Endodermal cell (in vitro differentiated cells): ENCODE results near the gene TTC28. TPM values are rescaled to one million over a fixed set of nuclear protein-coding genes. Genes with fewer than 3 reads are reported as not detected.

ENCODE experiments used
- DNase-seq: peaks from one replicate; pipeline ENCODE4 v3.0.0-alpha.2; 2017
- H3K27ac ChIP-seq: 2 replicates; pipeline ENCODE4 v1.5.1; 2013; ENCODE audit warnings: mild to moderate bottlenecking, low read depth, low read length, moderate library complexity
- H3K27me3 ChIP-seq: 2 replicates; pipeline ENCODE4 v1.6.1; 2013; ENCODE audit warnings: mild to moderate bottlenecking, low read length, moderate library complexity; ENCODE audit not compliant: insufficient read depth, control insufficient read depth, poor library complexity, severe bottlenecking
- H3K36me3 ChIP-seq: 2 replicates; pipeline ENCODE4 v1.7.0; 2013; ENCODE audit warnings: mild to moderate bottlenecking, low read length, moderate library complexity; ENCODE audit not compliant: control insufficient read depth, insufficient read depth
- H3K4me1 ChIP-seq: one replicate; pipeline ENCODE4 v1.7.0; 2013; ENCODE audit warnings: low read length; ENCODE audit not compliant: control insufficient read depth, insufficient read depth
- H3K4me3 ChIP-seq: 2 replicates; pipeline ENCODE4 v1.5.1; 2013; ENCODE audit warnings: mild to moderate bottlenecking, low read length, moderate library complexity
- H3K9ac ChIP-seq: 2 replicates; pipeline ENCODE4 v1.6.1; 2013; ENCODE audit warnings: mild to moderate bottlenecking, low read length, moderate library complexity; ENCODE audit not compliant: poor library complexity, severe bottlenecking; ENCODE audit errors: extremely low read depth
- H3K9me3 ChIP-seq: 2 replicates; pipeline ENCODE4 v1.6.1; 2013; ENCODE audit warnings: mild to moderate bottlenecking, low read length, moderate library complexity; ENCODE audit not compliant: control insufficient read depth
- H3K27ac Mint-ChIP-seq: 2 replicates; pipeline ENCODE4 v1.8.0; 2020; ENCODE audit warnings: mixed read lengths
- H3K27me3 Mint-ChIP-seq: 2 replicates; pipeline ENCODE4 v1.8.0; 2021; ENCODE audit warnings: mild to moderate bottlenecking, mixed read lengths; ENCODE audit not compliant: insufficient read depth
- H3K36me3 Mint-ChIP-seq: 2 replicates; pipeline ENCODE4 v1.8.0; 2020; ENCODE audit warnings: low read depth, mixed read lengths
- H3K4me1 Mint-ChIP-seq: 2 replicates; pipeline ENCODE4 v1.8.0; 2020; ENCODE audit warnings: mixed read lengths
- H3K4me3 Mint-ChIP-seq: 2 replicates; pipeline ENCODE4 v1.8.0; 2020; ENCODE audit warnings: mild to moderate bottlenecking, moderate library complexity, mixed read lengths
- H3K9me3 Mint-ChIP-seq: 2 replicates; pipeline ENCODE4 v1.8.0; 2020; ENCODE audit warnings: mild to moderate bottlenecking, mixed read lengths
- WGBS, 2 experiments: methylation state at CpG; one replicate each; pipeline versions ENCODE4 v1.1.5 to v1.1.7; 2013; ENCODE audit warnings: missing lambda C conversion rate in 2 of 2, mixed read lengths in 1 of 2; ENCODE audit not compliant: insufficient coverage in 1 of 2, insufficient read length in 1 of 2; 5-methylcytosine and 5-hydroxymethylcytosine counted together
- total RNA-seq, 2 donors: library from RNA; stranded (reverse); fragmentation: NEBNext Ultra II Directional in 1 of 2; extraction: Animal tissue kit (Norgen Biotek cat#: 25700) in 1 of 2; gene quantifications; 2 replicates in 1 of 2; 3 replicates in 1 of 2; pipeline ENCODE4 v1.2.1, GENCODE V29; 2021
- TF ChIP-seq, protein P1 (sequence below): fragments of 200-600 bp; sonication (generic); conservative IDR thresholded peaks from 2 replicates; pipeline ENCODE4 v1.5.0; 2021; ENCODE audit warnings: antibody characterized with exemption, mild to moderate bottlenecking

Gene TTC28
- total RNA-seq, 2 donors from 2014 or later = 28.6 to 34.0 TPM

DNA sequence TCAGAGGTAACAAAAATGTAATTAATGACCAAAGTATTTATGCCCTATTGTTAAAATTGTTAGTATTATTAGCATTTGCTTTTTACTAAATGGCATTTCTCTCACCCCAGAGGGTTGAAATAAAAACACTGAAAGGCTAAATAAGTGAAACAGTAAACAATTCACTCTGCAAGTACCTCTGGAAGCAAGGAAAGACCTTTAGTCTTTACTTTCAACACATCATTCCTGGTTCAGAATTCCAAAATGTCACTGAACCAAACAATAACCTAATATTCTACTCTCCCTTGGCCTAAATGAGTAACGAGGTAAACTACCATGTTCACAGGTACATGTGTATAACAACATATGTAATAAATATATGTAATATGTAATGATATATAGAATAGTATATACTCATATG is 369.3 kb downstream of the TTC28 start:
- Histone ChIP-seq H3K27ac (no peak overlapping the region), H3K4me3 (no peak overlapping the region), H3K27me3 (no peaks in the 10 kb centered on the region), H3K36me3 (no peaks in the 10 kb centered on the region), H3K9ac (no peak overlapping the region), H3K9me3 (peaks cover 3% of the 10 kb centered on the region), H3K4me1 (no peaks in the 10 kb centered on the region)
- H3K27ac Mint-ChIP-seq = no peak overlapping the region
- H3K9me3 Mint-ChIP-seq = no peaks in the 10 kb centered on the region
- H3K4me1 Mint-ChIP-seq = peaks cover 4% of the 10 kb centered on the region
- WGBS, 2 experiments = no CpG with 5 or more reads among the region's 1 CpG
- H3K36me3 Mint-ChIP-seq = no peaks in the 10 kb centered on the region
- H3K4me3 Mint-ChIP-seq = no peak overlapping the region
- peaks cover 2% of the 10 kb centered on the region for H3K27me3 Mint-ChIP-seq
- DNase-seq = no peak
- TF ChIP-seq, protein P1, sequence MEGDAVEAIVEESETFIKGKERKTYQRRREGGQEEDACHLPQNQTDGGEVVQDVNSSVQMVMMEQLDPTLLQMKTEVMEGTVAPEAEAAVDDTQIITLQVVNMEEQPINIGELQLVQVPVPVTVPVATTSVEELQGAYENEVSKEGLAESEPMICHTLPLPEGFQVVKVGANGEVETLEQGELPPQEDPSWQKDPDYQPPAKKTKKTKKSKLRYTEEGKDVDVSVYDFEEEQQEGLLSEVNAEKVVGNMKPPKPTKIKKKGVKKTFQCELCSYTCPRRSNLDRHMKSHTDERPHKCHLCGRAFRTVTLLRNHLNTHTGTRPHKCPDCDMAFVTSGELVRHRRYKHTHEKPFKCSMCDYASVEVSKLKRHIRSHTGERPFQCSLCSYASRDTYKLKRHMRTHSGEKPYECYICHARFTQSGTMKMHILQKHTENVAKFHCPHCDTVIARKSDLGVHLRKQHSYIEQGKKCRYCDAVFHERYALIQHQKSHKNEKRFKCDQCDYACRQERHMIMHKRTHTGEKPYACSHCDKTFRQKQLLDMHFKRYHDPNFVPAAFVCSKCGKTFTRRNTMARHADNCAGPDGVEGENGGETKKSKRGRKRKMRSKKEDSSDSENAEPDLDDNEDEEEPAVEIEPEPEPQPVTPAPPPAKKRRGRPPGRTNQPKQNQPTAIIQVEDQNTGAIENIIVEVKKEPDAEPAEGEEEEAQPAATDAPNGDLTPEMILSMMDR = no peak

DNA sequence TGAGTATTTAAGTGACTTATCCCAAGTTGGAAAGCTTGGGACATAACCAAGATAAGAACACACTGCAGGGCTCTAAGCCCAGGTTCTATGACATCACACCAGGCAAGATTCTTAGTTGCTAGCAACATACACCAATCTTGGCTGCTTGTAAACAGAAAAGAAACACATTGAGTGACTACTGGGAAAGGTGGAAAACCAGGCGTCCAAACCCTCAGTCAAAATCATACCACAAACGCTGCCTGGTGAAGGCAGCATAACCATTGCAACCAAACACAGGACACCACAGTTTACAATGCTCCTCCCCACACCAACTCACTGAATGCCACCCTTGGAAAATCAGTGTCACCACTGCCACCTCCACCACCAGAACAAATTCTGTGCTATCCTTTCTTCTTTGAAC is 379.9 kb downstream of the TTC28 start:
- no peaks in the 10 kb centered on the region for H3K36me3 ChIP-seq
- no peak overlapping the region for H3K4me3 Mint-ChIP-seq
- no peaks in the 10 kb centered on the region for H3K9me3 ChIP-seq
- peaks cover 15% of the 10 kb centered on the region for H3K4me1 Mint-ChIP-seq
- peaks cover 9% of the 10 kb centered on the region for H3K4me1 ChIP-seq
- no peak overlapping the region for H3K27ac ChIP-seq
- no peaks in the 10 kb centered on the region for H3K27me3 ChIP-seq
- H3K27me3 Mint-ChIP-seq = no peaks in the 10 kb centered on the region
- no peak overlapping the region for H3K27ac Mint-ChIP-seq
- 85% methylated on average over 2 of the region's 2 CpGs; no CpG with 5 or more reads in 1 of the 2 experiments for WGBS, 2 experiments
- no peaks in the 10 kb centered on the region for H3K36me3 Mint-ChIP-seq
- H3K9me3 Mint-ChIP-seq = no peaks in the 10 kb centered on the region
- no peak overlapping the region for H3K9ac ChIP-seq
- no peak overlapping the region for H3K4me3 ChIP-seq
- DNase-seq = no peak
- TF ChIP-seq, protein P1 = no peak

DNA sequence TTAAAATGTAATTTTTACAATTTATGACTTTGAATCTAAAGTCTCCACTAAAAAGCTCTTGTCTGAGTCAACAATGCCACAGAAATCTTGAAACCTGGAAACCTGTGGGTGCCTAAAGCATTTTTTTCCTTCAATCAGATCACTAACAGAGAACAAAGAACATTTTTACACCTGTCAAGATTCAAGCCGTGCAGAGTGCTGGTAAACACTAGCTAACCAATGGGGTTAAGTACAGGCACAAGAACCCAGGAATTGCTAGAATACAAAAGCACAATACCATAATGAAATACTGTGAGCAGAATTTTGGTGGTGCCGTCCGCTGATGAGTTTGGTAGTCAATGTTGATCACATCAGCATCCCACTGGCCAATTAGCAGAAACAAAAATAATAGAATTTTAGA is 380.3 kb downstream of the TTC28 start:
- no peaks in the 10 kb centered on the region for H3K27me3 ChIP-seq
- H3K4me3 ChIP-seq = no peak overlapping the region
- H3K4me1 ChIP-seq = peaks cover 9% of the 10 kb centered on the region
- 87% methylated on average over 3 of the region's 3 CpGs; no CpG with 5 or more reads in 1 of the 2 experiments for whole genome bisulfite sequencing, 2 experiments
- H3K4me3 Mint-ChIP-seq = no peak overlapping the region
- no peaks in the 10 kb centered on the region for H3K36me3 Mint-ChIP-seq
- TF ChIP-seq, protein P1 = no peak
- H3K9me3 ChIP-seq = no peaks in the 10 kb centered on the region
- H3K27me3 Mint-ChIP-seq = no peaks in the 10 kb centered on the region
- H3K9ac ChIP-seq = no peak overlapping the region
- H3K4me1 Mint-ChIP-seq = peaks cover 15% of the 10 kb centered on the region
- no peaks in the 10 kb centered on the region for H3K36me3 ChIP-seq
- peak; percentile 47 for DNase-seq
- H3K27ac Mint-ChIP-seq = no peak overlapping the region
- no peak overlapping the region for H3K27ac ChIP-seq
- no peaks in the 10 kb centered on the region for H3K9me3 Mint-ChIP-seq
